Glutamatergic neuron (in vitro differentiated cells): ENCODE data around the gene SKAP2. TPM values are rescaled to one million over a fixed set of nuclear protein-coding genes. Genes with fewer than 3 reads are reported as not detected.

Source experiments
- DNase-seq: peaks from one replicate; pipeline ENCODE4 v3.0.0; 2022
- H3K27ac Mint-ChIP-seq: one replicate; pipeline ENCODE4 v1.8.0; 2020; ENCODE audit warnings: mild to moderate bottlenecking, mixed read lengths, inconsistent platforms; ENCODE audit not compliant: unreplicated experiment
- H3K27me3 Mint-ChIP-seq: one replicate; pipeline ENCODE4 v1.8.0; 2020; ENCODE audit warnings: mild to moderate bottlenecking, moderate library complexity, mixed read lengths, inconsistent platforms; ENCODE audit not compliant: unreplicated experiment
- H3K36me3 Mint-ChIP-seq: one replicate; pipeline ENCODE4 v1.8.0; 2020; ENCODE audit warnings: mild to moderate bottlenecking, mixed read lengths, inconsistent platforms; ENCODE audit not compliant: unreplicated experiment
- H3K4me1 Mint-ChIP-seq: one replicate; pipeline ENCODE4 v1.8.0; 2020; ENCODE audit warnings: mild to moderate bottlenecking, low read depth, mixed read lengths, inconsistent platforms; ENCODE audit not compliant: unreplicated experiment
- H3K4me3 Mint-ChIP-seq: one replicate; pipeline ENCODE4 v1.8.0; 2020; ENCODE audit warnings: mild to moderate bottlenecking, mixed read lengths, inconsistent platforms; ENCODE audit not compliant: unreplicated experiment
- H3K9me3 Mint-ChIP-seq: one replicate; pipeline ENCODE4 v1.8.0; 2020; ENCODE audit warnings: mild to moderate bottlenecking, moderate library complexity, mixed read lengths, inconsistent platforms; ENCODE audit not compliant: unreplicated experiment
- CTCF ChIP-seq: fragments of 200-600 bp; sonication (generic); IDR thresholded peaks from one replicate; pipeline ENCODE4 v1.5.0; 2021; ENCODE audit not compliant: partially characterized antibody, unreplicated experiment
- total RNA-seq: library from RNA; stranded (reverse); fragmentation: NEBNext Ultra II Directional; extraction: Animal tissue kit (Norgen Biotek cat#: 25700); gene quantifications from one replicate; pipeline ENCODE4 v1.2.1, GENCODE V29; 2021; ENCODE audit not compliant: unreplicated experiment

Gene SKAP2
- total RNA-seq, 1 donor from 2014 or later, result 12.1 TPM

- no peak overlapping the region for H3K4me3 Mint-ChIP-seq
- no peak for TF ChIP-seq CTCF
- DNase-seq, result no peak
- H3K27ac Mint-ChIP-seq, result no peak overlapping the region
- peaks cover 2% of the 10 kb centered on the region for H3K9me3 Mint-ChIP-seq
- no peaks in the 10 kb centered on the region for H3K27me3 Mint-ChIP-seq
- no peaks in the 10 kb centered on the region for H3K36me3 Mint-ChIP-seq
- H3K4me1 Mint-ChIP-seq, result no peaks in the 10 kb centered on the region
Observed at GRCh38 chr7:26639111-26639510, 225.3 kb downstream of the SKAP2 start.

GRCh38 chr7:26638140-26638539 lies 226.2 kb downstream of the SKAP2 start:
- Mint-ChIP-seq H3K4me3 (no peak overlapping the region), H3K4me1 (no peaks in the 10 kb centered on the region), H3K9me3 (peaks cover 2% of the 10 kb centered on the region), H3K27ac (no peak overlapping the region), H3K36me3 (no peaks in the 10 kb centered on the region), H3K27me3 (no peaks in the 10 kb centered on the region)
- DNase-seq, result no peak
- no peak for TF ChIP-seq CTCF

GRCh38 chr7:26637610-26638009 lies 226.8 kb downstream of the SKAP2 start:
- Mint-ChIP-seq H3K27ac (no peak overlapping the region), H3K4me3 (no peak overlapping the region), H3K4me1 (no peaks in the 10 kb centered on the region), H3K27me3 (no peaks in the 10 kb centered on the region), H3K9me3 (peaks cover 2% of the 10 kb centered on the region), H3K36me3 (no peaks in the 10 kb centered on the region)
- no peak for DNase-seq
- no peak for TF ChIP-seq CTCF

- Mint-ChIP-seq H3K27me3 (peaks cover under 1% of the 10 kb centered on the region), H3K9me3 (peaks cover 2% of the 10 kb centered on the region), H3K36me3 (no peaks in the 10 kb centered on the region), H3K4me1 (peaks cover under 1% of the 10 kb centered on the region), H3K27ac (no peak overlapping the region), H3K4me3 (no peak overlapping the region)
- TF ChIP-seq CTCF, result no peak
- DNase-seq, result no peak
Observed at GRCh38 chr7:26636808-26637207, 227.6 kb downstream of the SKAP2 start.

- peaks cover 7% of the 10 kb centered on the region for H3K36me3 Mint-ChIP-seq
- H3K27me3 Mint-ChIP-seq, result peaks cover 3% of the 10 kb centered on the region
- H3K9me3 Mint-ChIP-seq, result no peaks in the 10 kb centered on the region
- TF ChIP-seq CTCF, result no peak
- no peak for DNase-seq
- peaks cover 8% of the 10 kb centered on the region for H3K4me1 Mint-ChIP-seq
- no peak overlapping the region for H3K27ac Mint-ChIP-seq
- H3K4me3 Mint-ChIP-seq, result no peak overlapping the region
Observed at GRCh38 chr7:26633557-26633956, 230.8 kb downstream of the SKAP2 start.
